ENCODE measurements around the gene LRRC32.

DNA sequence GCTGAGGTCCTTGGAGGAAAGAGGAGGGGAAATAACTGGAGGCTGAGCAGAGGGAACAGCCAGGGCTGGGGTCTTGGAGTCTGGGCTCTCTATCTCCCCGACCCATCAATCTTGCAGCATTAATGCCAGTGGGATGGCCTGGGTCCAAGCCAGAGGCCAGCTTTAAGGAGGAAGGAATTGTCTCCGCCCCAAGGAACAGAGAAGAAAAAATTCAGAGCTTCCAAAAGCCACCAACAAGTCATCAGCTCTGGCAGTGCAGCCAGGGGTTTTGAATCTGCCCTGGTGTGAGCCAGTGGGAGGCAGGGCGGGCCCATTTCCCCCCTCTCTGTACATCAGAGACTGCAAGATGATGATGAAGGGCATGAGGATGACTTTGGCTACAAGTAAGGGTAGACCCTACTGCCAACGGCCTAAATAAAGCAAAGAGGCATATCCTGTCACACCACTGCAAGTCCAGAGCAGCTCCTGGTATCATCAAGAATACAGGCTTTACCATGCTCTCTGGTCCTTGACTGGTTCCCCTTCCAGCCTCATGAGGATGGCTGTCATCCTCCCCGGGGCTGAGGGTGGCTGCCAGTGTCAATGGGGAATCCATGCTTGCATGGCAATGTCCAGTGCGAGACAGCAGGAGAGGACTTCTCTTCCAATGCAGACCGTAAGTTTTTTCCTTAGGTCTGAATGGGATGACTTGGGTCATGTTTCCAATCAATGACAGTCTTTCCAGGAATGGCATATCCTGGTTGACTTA is 34.4 kb downstream of the LRRC32 start:
- TF ChIP-seq, protein P1, sequence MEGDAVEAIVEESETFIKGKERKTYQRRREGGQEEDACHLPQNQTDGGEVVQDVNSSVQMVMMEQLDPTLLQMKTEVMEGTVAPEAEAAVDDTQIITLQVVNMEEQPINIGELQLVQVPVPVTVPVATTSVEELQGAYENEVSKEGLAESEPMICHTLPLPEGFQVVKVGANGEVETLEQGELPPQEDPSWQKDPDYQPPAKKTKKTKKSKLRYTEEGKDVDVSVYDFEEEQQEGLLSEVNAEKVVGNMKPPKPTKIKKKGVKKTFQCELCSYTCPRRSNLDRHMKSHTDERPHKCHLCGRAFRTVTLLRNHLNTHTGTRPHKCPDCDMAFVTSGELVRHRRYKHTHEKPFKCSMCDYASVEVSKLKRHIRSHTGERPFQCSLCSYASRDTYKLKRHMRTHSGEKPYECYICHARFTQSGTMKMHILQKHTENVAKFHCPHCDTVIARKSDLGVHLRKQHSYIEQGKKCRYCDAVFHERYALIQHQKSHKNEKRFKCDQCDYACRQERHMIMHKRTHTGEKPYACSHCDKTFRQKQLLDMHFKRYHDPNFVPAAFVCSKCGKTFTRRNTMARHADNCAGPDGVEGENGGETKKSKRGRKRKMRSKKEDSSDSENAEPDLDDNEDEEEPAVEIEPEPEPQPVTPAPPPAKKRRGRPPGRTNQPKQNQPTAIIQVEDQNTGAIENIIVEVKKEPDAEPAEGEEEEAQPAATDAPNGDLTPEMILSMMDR (IDR thresholded peaks at IDR 0.05 in 4 of 5, conservative IDR thresholded peaks at IDR 0.05 in 1 of 5) = no peak
- TF ChIP-seq POLR2A (IDR thresholded peaks at IDR 0.05) = no peak
